ENCODE results near the gene SS18L1.

Gene SS18L1

DNA sequence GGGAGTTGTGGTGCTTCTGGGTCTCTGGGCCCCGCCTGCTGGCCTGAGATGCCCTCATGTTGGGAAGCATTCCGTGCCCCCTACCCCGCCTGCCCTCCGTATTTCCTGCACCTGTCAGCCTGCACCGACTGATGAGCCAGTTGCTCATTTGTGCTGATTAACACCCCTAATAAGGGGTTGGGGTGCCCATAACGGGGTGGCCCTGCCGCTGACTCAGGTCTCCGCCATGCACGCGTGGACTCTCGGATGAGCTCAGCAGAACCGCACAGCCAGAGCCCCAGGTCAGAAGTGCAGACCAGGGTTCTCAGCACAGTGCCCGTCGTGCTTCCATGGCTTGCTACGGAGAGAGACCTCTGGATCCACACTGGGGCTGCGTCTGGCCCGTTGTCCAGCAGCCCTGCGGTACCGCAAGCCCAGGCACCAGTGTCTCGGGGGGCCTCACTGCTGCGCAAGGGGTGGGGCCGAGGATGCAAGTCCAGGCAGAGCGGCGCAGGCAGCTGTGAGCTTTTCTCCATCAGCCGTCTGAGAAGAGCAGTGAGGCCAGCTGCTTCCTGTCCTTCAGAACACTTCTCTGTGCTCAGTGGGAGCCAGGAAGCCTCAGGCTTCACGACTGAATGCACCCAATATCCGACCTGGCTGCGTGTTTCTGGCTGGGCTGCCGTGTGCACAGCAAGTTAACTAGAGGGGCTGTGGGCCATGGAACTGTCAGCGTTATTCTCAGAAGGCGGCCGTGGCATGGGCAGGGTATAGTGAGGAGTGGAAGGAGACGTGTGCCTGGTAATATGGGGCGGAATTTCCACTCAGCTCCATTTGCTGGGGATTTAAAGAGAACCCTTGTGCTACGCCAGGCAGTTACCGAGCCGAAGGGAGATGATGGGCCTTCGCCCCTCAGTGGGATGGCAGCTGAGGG, 57.9 kb downstream of the SS18L1 start:
- no peak overlapping the region for H3K27ac ChIP-seq (ENCODE audit: low read depth, low read length)
- H3K9ac ChIP-seq (ENCODE audit: low read depth, low read length), result no peak overlapping the region
- H3K4me3 ChIP-seq (ENCODE audit: low read depth, low read length), result no peak overlapping the region
- peaks cover 38% of the 10 kb centered on the region for H3K36me3 ChIP-seq (ENCODE audit: control insufficient read depth, insufficient read depth, low read length)
- no peaks in the 10 kb centered on the region for H3K4me1 ChIP-seq (ENCODE audit: control insufficient read depth, insufficient read depth, low read length)
- no peaks in the 10 kb centered on the region for H3K9me3 ChIP-seq (ENCODE audit: control insufficient read depth, insufficient read depth, low read length)
- no peaks in the 10 kb centered on the region for H3K27me3 ChIP-seq (ENCODE audit: control insufficient read depth, insufficient read depth, low read length)

DNA sequence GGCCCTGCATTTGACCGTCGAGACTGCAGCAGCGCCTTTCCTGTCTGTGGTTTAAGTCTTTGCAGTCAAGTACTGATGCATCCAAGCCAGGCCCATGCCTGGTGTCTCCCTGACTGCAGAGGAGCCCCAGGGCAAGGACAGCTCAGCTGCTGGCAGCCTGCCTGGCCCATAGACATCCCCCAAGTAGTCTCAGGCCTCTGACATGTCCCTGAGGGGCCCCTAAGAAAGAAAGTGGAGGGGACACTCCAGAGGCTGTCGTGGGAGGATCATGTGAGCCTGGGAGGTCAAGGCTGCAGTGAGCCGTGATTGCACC, 58.5 kb downstream of the SS18L1 start:
- Histone ChIP-seq H3K9me3 (ENCODE audit: control insufficient read depth, insufficient read depth, low read length) (no peaks in the 10 kb centered on the region), H3K4me3 (ENCODE audit: low read depth, low read length) (no peak overlapping the region), H3K4me1 (ENCODE audit: control insufficient read depth, insufficient read depth, low read length) (no peaks in the 10 kb centered on the region), H3K27ac (ENCODE audit: low read depth, low read length) (no peak overlapping the region), H3K36me3 (ENCODE audit: control insufficient read depth, insufficient read depth, low read length) (peaks cover 38% of the 10 kb centered on the region), H3K9ac (ENCODE audit: low read depth, low read length) (no peak overlapping the region), H3K27me3 (ENCODE audit: control insufficient read depth, insufficient read depth, low read length) (no peaks in the 10 kb centered on the region)

DNA sequence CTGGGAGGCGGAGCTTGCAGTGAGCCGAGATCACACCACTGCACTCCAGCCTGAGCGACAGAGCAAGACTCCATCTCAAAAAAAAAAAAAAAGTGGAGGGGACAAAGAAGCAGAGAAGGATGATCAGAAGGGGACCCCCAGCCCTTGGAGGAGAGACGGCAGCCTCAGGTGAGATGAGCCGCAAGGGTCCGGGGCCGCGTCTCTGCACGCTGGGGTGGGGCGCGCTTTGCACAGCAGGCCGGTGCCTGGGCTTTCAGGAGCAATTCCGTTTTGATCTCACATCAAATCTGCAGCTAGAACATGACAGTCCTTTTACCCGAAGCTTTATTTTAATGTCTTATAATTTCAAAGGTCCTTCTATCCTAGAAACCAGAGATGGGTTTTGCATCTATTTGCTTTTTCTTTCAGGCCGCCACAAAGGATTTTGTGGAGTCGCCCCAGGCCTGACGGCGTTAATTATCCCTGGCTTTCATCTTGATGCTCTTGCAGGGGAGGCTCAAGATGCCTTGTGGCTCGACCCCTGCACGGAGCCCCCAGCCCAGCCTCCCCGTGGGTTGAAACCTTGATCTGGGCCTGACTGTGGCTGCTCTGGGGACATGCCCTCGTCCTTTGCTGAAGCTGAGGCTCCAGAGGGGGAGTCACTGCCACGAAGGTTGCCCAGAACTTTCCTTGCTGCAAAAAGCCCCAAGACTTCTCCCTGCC, 59.3 kb downstream of the SS18L1 start:
- Histone ChIP-seq H3K9me3 (ENCODE audit: control insufficient read depth, insufficient read depth, low read length) (no peaks in the 10 kb centered on the region), H3K9ac (ENCODE audit: low read depth, low read length) (no peak overlapping the region), H3K27ac (ENCODE audit: low read depth, low read length) (no peak overlapping the region), H3K4me1 (ENCODE audit: control insufficient read depth, insufficient read depth, low read length) (no peaks in the 10 kb centered on the region), H3K27me3 (ENCODE audit: control insufficient read depth, insufficient read depth, low read length) (no peaks in the 10 kb centered on the region), H3K4me3 (ENCODE audit: low read depth, low read length) (no peak overlapping the region), H3K36me3 (ENCODE audit: control insufficient read depth, insufficient read depth, low read length) (peaks cover 38% of the 10 kb centered on the region)

DNA sequence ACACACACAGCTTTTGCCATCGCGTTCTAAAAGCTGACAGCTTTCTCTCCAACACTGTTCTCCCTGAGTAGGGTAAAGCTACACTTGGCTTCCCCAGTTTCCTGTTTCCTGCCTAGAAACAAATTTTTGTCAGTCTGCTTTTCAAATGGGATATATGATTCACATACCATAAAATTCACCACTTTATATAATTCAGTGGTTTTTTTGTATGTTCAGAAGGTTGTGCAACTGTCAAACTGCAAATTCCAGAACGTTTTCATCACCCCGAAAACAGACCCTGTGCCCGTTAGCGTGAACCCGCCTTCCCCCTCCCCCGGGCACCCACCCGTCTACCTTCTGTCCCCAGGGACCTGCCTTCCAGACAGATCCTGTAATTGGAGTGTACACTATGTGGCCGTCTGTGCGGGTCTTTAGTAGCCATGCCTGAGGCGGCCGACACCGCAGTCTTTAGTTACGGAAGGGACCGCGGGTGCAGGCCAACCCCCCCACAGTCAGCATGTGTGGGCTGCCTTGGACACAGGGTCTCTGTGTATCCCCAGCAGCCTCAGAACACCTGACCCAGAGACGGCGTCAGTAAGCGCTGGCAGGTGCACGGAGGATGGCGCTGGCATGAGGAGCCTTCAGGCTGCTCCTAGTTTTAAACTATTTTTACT, 59.9 kb downstream of the SS18L1 start:
- H3K27me3 ChIP-seq (ENCODE audit: control insufficient read depth, insufficient read depth, low read length), result no peaks in the 10 kb centered on the region
- H3K4me1 ChIP-seq (ENCODE audit: control insufficient read depth, insufficient read depth, low read length), result no peaks in the 10 kb centered on the region
- H3K36me3 ChIP-seq (ENCODE audit: control insufficient read depth, insufficient read depth, low read length), result peaks cover 32% of the 10 kb centered on the region
- H3K4me3 ChIP-seq (ENCODE audit: low read depth, low read length), result no peak overlapping the region
- H3K27ac ChIP-seq (ENCODE audit: low read depth, low read length), result no peak overlapping the region
- H3K9me3 ChIP-seq (ENCODE audit: control insufficient read depth, insufficient read depth, low read length), result no peaks in the 10 kb centered on the region
- H3K9ac ChIP-seq (ENCODE audit: low read depth, low read length), result no peak overlapping the region

DNA sequence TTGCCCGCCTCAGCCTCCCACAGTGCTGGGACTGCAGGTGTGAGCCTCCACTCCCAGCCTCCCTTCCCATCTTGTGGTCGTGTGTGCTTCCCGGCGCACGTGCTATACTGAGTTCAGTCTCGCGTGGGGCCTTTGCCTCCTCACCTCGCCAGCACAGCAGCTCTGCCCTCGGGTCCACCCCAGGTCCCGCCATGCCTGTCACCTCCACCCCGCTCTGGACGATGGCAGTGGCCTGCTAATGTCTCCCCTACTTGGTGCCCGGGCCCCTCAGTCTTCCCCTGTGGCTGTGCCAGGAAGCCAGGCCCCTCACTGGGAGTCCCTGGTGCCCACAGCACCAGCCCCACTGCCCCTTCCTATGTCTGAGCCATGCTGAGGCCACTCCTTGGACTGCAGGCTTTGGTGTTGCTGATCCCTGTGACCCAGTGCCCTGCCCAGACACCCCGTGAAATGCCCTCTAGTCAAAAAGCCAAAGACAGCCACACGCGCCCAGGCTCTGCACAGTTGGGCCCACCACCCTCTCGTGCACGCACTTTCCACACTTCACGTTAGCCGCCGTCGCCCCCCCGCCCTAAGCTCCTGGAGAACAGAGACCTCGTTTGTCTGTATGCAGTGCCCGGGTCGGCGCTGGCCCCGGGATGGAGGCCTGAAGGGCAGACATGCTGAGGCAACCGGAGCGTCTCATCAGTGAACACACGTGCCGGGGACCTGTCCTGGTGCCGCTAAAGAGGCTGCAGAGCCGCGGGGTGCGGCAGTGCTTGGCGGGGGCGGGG, 62.2 kb downstream of the SS18L1 start:
- Histone ChIP-seq H3K9me3 (ENCODE audit: control insufficient read depth, insufficient read depth, low read length) (no peaks in the 10 kb centered on the region), H3K27me3 (ENCODE audit: control insufficient read depth, insufficient read depth, low read length) (no peaks in the 10 kb centered on the region), H3K27ac (ENCODE audit: low read depth, low read length) (no peak overlapping the region), H3K4me3 (ENCODE audit: low read depth, low read length) (no peak overlapping the region), H3K9ac (ENCODE audit: low read depth, low read length) (no peak overlapping the region), H3K4me1 (ENCODE audit: control insufficient read depth, insufficient read depth, low read length) (no peaks in the 10 kb centered on the region), H3K36me3 (ENCODE audit: control insufficient read depth, insufficient read depth, low read length) (peaks cover 14% of the 10 kb centered on the region)

GRCh38 chr20:62206388-62206775, 62.8 kb downstream of the SS18L1 start:
- no peaks in the 10 kb centered on the region for H3K4me1 ChIP-seq (ENCODE audit: control insufficient read depth, insufficient read depth, low read length)
- no peaks in the 10 kb centered on the region for H3K9me3 ChIP-seq (ENCODE audit: control insufficient read depth, insufficient read depth, low read length)
- no peak overlapping the region for H3K9ac ChIP-seq (ENCODE audit: low read depth, low read length)
- H3K27me3 ChIP-seq (ENCODE audit: control insufficient read depth, insufficient read depth, low read length), result no peaks in the 10 kb centered on the region
- no peak overlapping the region for H3K27ac ChIP-seq (ENCODE audit: low read depth, low read length)
- H3K4me3 ChIP-seq (ENCODE audit: low read depth, low read length), result no peak overlapping the region
- peaks cover 8% of the 10 kb centered on the region for H3K36me3 ChIP-seq (ENCODE audit: control insufficient read depth, insufficient read depth, low read length)

DNA sequence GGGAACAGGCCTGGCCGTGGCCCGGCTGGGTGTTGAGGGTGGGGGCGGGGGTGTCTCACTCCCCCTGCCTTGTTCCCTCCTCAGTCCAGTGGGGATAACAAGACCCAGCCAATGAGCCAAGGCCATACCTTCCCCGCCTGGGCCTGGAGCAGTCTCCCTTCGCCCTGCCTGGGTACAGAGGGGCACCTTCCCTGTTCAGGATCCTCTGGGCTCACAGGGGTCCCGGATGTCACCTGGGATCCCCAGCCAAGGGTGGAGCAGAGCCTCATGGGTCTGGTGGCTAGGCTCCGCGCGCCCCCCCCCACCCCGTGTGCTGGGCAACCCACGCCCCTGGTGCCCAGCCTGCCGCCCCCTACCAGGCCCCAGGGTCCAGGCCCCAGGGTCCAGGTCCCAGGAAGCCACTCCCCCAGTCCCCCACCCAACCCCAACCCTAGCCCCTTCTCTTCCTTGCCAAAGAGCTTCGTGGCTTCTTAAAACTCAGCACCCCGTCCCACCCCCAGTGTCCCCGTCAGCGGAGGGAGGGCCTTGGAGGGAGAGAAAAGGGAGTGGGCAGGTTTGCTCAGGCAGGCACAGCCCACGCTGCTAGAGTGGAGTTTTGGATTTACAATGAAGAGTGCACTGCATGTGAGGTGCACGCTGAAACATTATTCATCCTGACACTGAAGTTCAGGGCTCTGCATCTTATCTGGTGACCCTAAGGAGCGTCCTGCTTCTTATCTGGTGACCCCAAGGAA, 64.7 kb downstream of the SS18L1 start:
- H3K27me3 ChIP-seq (ENCODE audit: control insufficient read depth, insufficient read depth, low read length), result no peaks in the 10 kb centered on the region
- H3K9me3 ChIP-seq (ENCODE audit: control insufficient read depth, insufficient read depth, low read length), result no peaks in the 10 kb centered on the region
- H3K9ac ChIP-seq (ENCODE audit: low read depth, low read length), result no peak overlapping the region
- H3K36me3 ChIP-seq (ENCODE audit: control insufficient read depth, insufficient read depth, low read length), result no peaks in the 10 kb centered on the region
- H3K27ac ChIP-seq (ENCODE audit: low read depth, low read length), result no peak overlapping the region
- H3K4me1 ChIP-seq (ENCODE audit: control insufficient read depth, insufficient read depth, low read length), result no peaks in the 10 kb centered on the region
- no peak overlapping the region for H3K4me3 ChIP-seq (ENCODE audit: low read depth, low read length)

- H3K9me3 ChIP-seq (ENCODE audit: control insufficient read depth, insufficient read depth, low read length), result no peaks in the 10 kb centered on the region
- no peak overlapping the region for H3K27ac ChIP-seq (ENCODE audit: low read depth, low read length)
- no peaks in the 10 kb centered on the region for H3K27me3 ChIP-seq (ENCODE audit: control insufficient read depth, insufficient read depth, low read length)
- no peak overlapping the region for H3K9ac ChIP-seq (ENCODE audit: low read depth, low read length)
- H3K4me1 ChIP-seq (ENCODE audit: control insufficient read depth, insufficient read depth, low read length), result no peaks in the 10 kb centered on the region; the same call in 1 of the 2 replicates
- no peaks in the 10 kb centered on the region for H3K36me3 ChIP-seq (ENCODE audit: control insufficient read depth, insufficient read depth, low read length)
- no peak overlapping the region for H3K4me3 ChIP-seq (ENCODE audit: low read depth, low read length)
Measured at GRCh38 chr20:62208795-62209755, 65.5 kb downstream of the SS18L1 start.

DNA sequence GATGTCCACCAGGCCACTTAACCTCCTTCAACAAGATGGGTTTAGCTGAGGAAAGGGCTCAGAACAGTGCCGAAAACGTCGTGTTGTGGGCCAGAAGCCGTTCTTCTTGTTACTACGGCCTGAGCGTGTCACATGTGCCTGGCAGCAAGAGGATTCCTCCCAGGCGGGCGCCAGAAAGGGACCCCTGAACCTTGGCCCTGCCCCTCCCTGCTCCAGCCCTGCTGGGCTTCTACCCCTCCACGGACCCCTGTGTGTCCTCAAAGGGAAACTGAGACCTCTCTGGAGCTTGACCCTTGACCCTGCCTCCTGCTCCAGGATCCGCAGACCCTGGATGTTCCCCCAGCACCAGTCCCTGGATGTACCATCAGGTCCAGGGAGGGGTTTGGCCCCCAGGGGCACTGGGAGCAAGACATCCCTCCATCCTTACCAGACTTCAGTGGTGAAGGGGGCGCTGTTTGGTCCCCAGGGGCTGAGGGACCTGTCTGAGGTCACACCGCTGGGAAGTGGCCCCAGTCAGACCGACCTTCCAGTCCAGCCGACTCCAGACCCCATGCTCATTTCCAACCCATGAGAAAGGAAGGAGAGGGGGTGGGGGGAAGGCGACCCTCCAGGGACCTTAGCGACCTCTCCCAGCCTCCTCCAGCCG, 66.4 kb downstream of the SS18L1 start:
- Histone ChIP-seq H3K4me3 (ENCODE audit: low read depth, low read length) (no peak overlapping the region), H3K4me1 (ENCODE audit: control insufficient read depth, insufficient read depth, low read length) (no peaks in the 10 kb centered on the region; the same call in 1 of the 2 replicates), H3K27ac (ENCODE audit: low read depth, low read length) (no peak overlapping the region), H3K27me3 (ENCODE audit: control insufficient read depth, insufficient read depth, low read length) (no peaks in the 10 kb centered on the region), H3K9me3 (ENCODE audit: control insufficient read depth, insufficient read depth, low read length) (no peaks in the 10 kb centered on the region), H3K9ac (ENCODE audit: low read depth, low read length) (no peak overlapping the region), H3K36me3 (ENCODE audit: control insufficient read depth, insufficient read depth, low read length) (no peaks in the 10 kb centered on the region)

Data from HUES48 (cell line).